T-helper 2 cell treated with Interferon-gamma antibody and Interleukin-4, amounts not matched to agents 5 μg/mL and 100 μg/mL, for 36 hours (primary cell): ENCODE results near the gene SNAP25.

Experiments used
- DNase-seq: peaks from one replicate; pipeline ENCODE4 v3.0.0; 2021; ENCODE audit warnings: low spot score
- H3K27ac Mint-ChIP-seq: one replicate; pipeline ENCODE4 v1.8.0; 2021; ENCODE audit warnings: mild to moderate bottlenecking, mixed read lengths
- H3K27me3 Mint-ChIP-seq: one replicate; pipeline ENCODE4 v1.8.0; 2021; ENCODE audit warnings: low read depth, mixed read lengths
- H3K36me3 Mint-ChIP-seq: one replicate; pipeline ENCODE4 v1.8.0; 2021; ENCODE audit warnings: low read depth, mixed read lengths
- H3K4me1 Mint-ChIP-seq: one replicate; pipeline ENCODE4 v1.8.0; 2021; ENCODE audit warnings: low read depth, mixed read lengths
- H3K4me3 Mint-ChIP-seq: one replicate; pipeline ENCODE4 v1.8.0; 2022; ENCODE audit warnings: mild to moderate bottlenecking, moderate library complexity, mixed read lengths
- H3K9me3 Mint-ChIP-seq: one replicate; pipeline ENCODE4 v1.8.0; 2021; ENCODE audit warnings: mixed read lengths

The SNAP25 gene

DNA sequence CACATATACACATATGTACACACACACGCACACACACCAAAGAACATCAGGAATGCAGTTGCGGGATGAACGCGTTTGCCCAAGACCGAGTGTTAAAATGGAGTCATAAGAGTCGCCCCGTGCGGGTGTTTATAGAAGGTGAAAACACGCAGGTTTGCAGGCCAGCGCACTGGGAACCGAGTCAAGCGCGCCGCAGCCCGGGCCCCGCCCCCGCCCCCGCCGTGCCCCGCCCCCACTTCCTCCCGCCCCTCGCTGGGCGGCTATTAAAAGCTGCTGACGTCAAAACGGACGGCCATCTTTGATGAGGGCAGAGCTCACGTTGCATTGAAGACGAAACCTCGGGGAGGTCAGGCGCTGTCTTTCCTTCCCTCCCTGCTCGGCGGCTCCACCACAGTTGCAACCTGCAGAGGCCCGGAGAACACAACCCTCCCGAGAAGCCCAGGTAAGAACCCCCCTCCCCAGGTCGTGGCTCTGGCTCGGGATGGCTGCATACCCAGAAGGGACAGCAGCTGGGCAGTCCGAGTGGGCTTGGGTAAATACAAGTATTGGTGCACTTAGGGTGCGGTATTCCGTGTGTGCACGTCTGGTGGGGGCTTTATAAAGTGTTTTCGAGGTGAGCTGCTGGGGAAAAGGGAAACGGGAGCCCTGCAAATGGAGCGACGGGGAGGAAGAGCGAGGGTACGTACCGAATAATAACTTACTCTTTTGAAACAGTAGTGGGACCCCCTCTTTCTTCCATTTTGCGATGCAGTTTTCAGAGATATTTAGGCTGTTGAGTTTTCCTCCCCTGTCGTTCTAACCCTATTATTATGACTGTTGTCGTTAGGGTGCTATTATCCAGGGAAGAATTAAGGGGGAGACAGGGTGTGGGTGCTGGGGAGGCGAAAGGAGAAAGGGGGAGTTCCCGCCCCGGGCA, at the start of gene SNAP25:
Gene SNAP25 (plus strand): TSS at position 295 of the 916 bp plus-strand sequence. CDS start 56,662 bp downstream, outside the sequence.
- Mint-ChIP-seq H3K27ac (peak within 1 kb of the TSS; percentile 81), H3K9me3 (no peaks in the 10 kb centered on the region), H3K27me3 (peaks cover 12% of the 10 kb centered on the region), H3K4me3 (peak within 1 kb of the TSS; percentile 78), H3K36me3 (no peaks in the 10 kb centered on the region), H3K4me1 (peaks cover 14% of the 10 kb centered on the region)
- DNase-seq: peak; percentile 60

GRCh38 chr20:10169752-10170151, 48.9 kb upstream of the SNAP25 start:
- H3K9me3 Mint-ChIP-seq: peaks cover 15% of the 10 kb centered on the region
- H3K27me3 Mint-ChIP-seq: peaks cover 19% of the 10 kb centered on the region
- DNase-seq: no peak
- H3K4me3 Mint-ChIP-seq: no peak overlapping the region
- H3K27ac Mint-ChIP-seq: no peak overlapping the region
- peaks cover 4% of the 10 kb centered on the region for H3K4me1 Mint-ChIP-seq
- no peaks in the 10 kb centered on the region for H3K36me3 Mint-ChIP-seq

- no peak for DNase-seq
- Mint-ChIP-seq H3K36me3 (no peaks in the 10 kb centered on the region), H3K27ac (no peak overlapping the region), H3K9me3 (peaks cover 15% of the 10 kb centered on the region), H3K27me3 (peaks cover 19% of the 10 kb centered on the region), H3K4me3 (no peak overlapping the region), H3K4me1 (peaks cover 4% of the 10 kb centered on the region)
Measured at GRCh38 chr20:10170261-10170660, 48.4 kb upstream of the SNAP25 start.

DNA sequence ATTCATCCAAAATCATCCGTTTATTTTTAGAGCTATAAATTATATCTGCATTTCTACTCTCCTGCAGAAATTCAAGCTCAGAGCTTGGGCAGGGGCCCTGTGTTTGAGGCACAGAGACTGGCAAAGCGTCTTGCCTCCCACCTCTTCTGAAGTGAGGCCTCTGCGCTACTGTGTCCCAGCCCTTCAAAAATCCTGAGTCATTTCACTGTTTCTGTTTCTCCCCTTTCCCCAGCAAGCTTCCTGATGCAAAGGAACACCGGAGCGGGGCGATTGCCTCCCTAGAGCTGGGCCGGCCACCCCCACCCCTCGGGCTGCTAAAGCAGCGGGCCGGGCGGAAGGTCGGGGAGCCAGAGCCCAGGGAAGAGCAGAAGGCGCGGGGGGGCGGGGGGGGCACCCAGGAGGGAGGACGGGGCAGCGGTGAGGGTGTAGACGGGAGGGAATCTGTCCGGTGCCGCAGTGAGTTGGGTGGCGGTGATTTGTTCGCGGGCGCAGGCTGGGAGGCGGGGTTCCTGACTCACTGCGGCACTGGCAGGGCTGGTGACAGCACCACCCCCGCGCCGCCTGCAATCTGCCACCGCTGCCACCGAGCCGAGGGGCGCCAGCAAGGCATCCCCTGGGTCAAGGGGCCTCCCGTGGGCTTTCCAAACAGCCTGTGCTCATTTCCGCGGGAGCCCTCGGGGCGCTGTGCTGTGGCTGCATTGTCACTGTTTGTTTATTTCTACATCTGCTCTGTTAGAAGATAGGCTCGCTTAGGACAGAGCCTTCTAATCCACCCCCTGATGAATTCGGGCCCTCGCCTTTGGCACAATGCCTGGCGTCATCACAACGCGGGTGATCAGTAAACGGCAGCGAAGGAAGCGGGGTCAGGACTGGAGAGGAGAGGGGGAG, 46.5 kb upstream of the SNAP25 start:
- Mint-ChIP-seq H3K27me3 (peaks cover 19% of the 10 kb centered on the region), H3K4me1 (peaks cover 4% of the 10 kb centered on the region), H3K27ac (no peak overlapping the region), H3K4me3 (peak overlapping the region; percentile 81), H3K36me3 (no peaks in the 10 kb centered on the region), H3K9me3 (peaks cover 12% of the 10 kb centered on the region)
- peak; percentile 60 for DNase-seq

DNA sequence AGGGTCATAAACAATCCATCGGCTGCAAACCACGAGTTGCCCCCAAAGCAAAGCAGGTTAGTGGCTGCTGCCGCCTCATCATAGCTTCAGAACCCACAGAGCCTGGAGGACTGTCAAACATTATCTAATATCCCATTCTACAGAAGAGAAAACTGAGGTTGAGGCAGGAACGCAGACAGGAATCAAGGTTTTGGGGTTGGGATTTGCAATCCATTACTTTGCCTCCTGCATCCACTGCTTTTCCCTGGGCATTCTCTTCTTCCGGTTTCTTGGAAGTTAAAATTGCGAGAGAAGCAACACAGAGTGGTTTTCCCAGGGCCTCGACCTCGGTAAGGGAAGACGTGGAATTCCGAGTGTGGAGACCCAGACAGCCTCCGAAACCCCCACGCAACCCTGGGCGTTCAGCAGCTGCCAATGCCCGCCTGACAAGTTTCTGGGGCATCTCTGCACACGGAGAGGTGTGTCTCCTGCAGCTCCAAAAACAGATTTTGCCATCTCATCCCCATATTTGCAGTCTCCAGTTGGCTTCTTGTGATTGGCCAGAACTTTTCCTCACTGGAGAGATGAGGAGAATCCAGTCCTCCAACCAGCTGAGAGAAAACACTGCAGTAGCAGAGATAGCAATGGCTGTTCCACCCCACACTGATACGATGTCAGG, 45.5 kb upstream of the SNAP25 start:
- H3K4me3 Mint-ChIP-seq: peak overlapping the region; percentile 81
- no peaks in the 10 kb centered on the region for H3K36me3 Mint-ChIP-seq
- H3K4me1 Mint-ChIP-seq: peaks cover 4% of the 10 kb centered on the region
- H3K27me3 Mint-ChIP-seq: peaks cover 19% of the 10 kb centered on the region
- no peak overlapping the region for H3K27ac Mint-ChIP-seq
- peaks cover 8% of the 10 kb centered on the region for H3K9me3 Mint-ChIP-seq
- no peak for DNase-seq

GRCh38 chr20:10174400-10174799, 44.2 kb upstream of the SNAP25 start:
- H3K36me3 Mint-ChIP-seq: no peaks in the 10 kb centered on the region
- no peak for DNase-seq
- H3K4me1 Mint-ChIP-seq: peaks cover 4% of the 10 kb centered on the region
- H3K9me3 Mint-ChIP-seq: no peaks in the 10 kb centered on the region
- H3K27me3 Mint-ChIP-seq: peaks cover 19% of the 10 kb centered on the region
- no peak overlapping the region for H3K4me3 Mint-ChIP-seq
- H3K27ac Mint-ChIP-seq: no peak overlapping the region

DNA sequence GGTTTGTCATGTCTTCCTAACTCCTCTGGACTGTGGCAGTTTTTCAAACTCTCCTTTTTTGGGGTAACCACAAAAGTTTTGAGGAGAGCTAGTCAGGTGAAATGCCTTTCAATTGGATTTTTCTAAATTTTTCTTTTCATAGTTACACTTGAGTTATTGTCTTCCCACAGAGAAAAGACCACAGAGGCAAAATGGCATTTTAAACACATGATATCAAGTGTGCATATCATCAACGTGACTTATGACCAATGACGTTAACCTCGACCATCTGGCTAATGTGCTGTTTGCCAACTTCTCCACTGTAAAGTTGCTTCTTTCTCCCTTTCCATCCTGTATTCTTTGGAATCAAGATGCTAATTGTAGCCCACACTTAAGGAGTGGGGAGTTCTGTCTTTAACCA, 41.3 kb upstream of the SNAP25 start:
- peaks cover 4% of the 10 kb centered on the region for H3K4me1 Mint-ChIP-seq
- H3K27me3 Mint-ChIP-seq: peaks cover 12% of the 10 kb centered on the region
- no peaks in the 10 kb centered on the region for H3K36me3 Mint-ChIP-seq
- no peak overlapping the region for H3K4me3 Mint-ChIP-seq
- no peak overlapping the region for H3K27ac Mint-ChIP-seq
- H3K9me3 Mint-ChIP-seq: no peaks in the 10 kb centered on the region
- DNase-seq: no peak

DNA sequence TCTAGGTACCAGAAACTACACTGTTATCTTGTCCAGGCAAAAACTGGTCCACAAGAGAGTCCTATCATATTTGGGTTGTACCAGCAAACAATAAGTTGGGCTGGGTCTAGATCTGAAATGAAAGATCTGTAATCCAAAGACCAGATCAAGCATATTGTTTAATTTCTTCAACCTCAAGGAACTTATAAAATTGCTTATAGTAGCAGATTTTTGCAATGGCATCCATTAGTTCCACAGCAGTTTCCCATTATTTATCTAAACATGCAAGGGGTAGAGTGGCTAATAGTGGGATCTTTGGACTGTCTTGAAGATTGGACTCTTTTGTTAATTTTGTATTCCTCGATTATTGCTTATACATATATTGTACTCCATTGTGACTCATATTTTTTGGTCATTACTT, 40.5 kb upstream of the SNAP25 start:
- Mint-ChIP-seq H3K27ac (no peak overlapping the region), H3K36me3 (no peaks in the 10 kb centered on the region), H3K27me3 (peaks cover 4% of the 10 kb centered on the region), H3K4me1 (no peaks in the 10 kb centered on the region), H3K4me3 (no peak overlapping the region), H3K9me3 (no peaks in the 10 kb centered on the region)
- no peak for DNase-seq

DNA sequence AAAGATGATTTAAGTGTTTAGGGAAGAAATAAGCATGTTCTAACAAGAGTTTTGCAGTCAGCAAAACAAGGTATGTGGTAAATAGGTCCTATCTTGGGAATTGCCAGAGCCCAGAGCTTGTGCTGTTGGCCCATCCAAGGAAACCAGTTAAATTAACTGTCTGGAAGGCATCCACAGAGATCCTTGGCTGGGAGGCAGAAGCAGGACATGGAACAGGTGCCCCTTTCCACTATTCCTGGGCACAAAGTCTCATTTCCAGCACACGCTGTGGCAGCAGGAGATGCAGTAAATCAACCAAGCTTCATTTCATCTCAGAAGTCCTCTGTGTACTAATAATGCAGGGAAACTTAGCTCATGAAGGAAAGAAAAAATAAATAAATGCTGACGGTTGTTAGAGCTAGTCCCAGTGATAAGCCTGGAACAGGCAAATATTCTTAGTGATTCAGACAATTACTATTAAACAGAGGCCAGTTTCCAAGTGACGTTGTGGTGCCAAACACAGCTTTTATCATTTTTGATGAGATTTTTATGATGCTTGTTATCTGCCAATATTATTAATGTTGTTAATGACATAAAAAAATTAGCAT, 39.8 kb upstream of the SNAP25 start:
- Mint-ChIP-seq H3K27me3 (peaks cover under 1% of the 10 kb centered on the region), H3K4me3 (no peak overlapping the region), H3K9me3 (no peaks in the 10 kb centered on the region), H3K27ac (no peak overlapping the region), H3K4me1 (no peaks in the 10 kb centered on the region), H3K36me3 (no peaks in the 10 kb centered on the region)
- DNase-seq: no peak

GRCh38 chr20:10179574-10180298, 38.9 kb upstream of the SNAP25 start:
- no peaks in the 10 kb centered on the region for H3K9me3 Mint-ChIP-seq
- H3K4me3 Mint-ChIP-seq: no peak overlapping the region
- no peak overlapping the region for H3K27ac Mint-ChIP-seq
- no peaks in the 10 kb centered on the region for H3K27me3 Mint-ChIP-seq
- no peaks in the 10 kb centered on the region for H3K4me1 Mint-ChIP-seq
- no peak for DNase-seq
- H3K36me3 Mint-ChIP-seq: no peaks in the 10 kb centered on the region

DNA sequence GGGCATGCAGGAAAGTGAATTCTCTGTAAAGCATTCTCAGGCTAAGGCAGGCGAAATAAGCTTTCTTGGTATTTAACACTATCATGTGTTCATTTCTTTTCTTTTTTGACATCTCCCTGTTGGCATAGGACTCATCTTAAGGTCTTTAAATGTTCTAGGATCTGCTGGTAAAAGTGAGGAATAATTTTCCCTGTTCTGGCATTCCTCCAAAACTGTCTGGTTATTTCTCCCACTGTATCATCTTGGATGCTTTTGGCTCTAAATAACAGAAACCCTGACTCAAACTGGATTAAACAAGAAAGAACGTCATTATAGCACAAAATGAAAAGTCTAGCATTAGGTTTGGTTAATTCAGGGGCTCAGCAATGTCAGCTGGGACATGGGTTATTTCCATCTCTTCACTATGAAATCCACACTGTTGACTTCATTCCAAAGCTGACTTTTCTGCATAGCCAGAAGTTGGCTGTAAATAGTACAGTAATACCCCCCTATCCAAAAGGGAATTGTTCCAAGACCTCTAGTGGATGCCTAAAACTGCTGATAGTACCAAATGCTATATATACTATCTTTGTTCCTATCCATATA, 37.9 kb upstream of the SNAP25 start:
- no peaks in the 10 kb centered on the region for H3K9me3 Mint-ChIP-seq
- H3K27ac Mint-ChIP-seq: no peak overlapping the region
- no peaks in the 10 kb centered on the region for H3K27me3 Mint-ChIP-seq
- no peaks in the 10 kb centered on the region for H3K4me1 Mint-ChIP-seq
- H3K4me3 Mint-ChIP-seq: no peak overlapping the region
- no peaks in the 10 kb centered on the region for H3K36me3 Mint-ChIP-seq
- DNase-seq: no peak

DNA sequence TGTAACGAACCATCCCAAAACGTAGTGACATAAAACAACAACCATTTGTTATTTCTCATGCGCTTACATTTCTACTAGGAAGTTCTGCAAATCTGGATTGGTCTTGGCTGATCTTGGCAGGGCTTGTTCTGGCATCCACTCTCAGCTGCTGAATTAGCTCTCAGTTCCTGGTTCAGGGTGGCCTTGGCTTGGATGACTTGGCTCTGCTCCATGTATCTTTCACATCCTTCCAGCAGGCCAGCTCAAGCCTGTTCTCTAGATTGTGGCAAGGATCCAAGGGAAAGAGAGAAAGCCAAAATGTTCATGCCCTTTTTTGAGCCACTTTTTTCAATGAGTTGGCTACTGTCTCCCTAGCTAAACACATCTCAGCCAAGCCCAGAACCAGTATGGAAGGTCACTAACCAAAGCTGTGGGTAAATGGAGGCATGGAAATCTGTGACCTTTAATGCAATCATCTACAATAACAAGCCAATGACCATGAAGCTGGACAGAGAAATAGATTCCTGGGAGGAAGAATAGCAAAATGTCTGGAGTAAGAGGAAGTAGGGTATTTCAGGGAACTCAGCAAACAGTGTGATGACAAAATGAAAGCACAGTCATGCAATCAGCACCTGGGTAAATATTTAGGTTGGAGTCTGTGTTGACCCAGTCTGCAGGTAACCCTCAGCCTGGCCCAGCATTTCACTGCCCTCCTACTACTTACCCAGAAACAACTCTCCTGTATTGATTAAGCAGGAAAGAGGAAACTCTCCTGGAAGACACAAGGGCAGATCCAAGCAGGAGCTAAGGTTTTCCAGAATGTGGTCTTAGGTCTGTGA, 32.7 kb upstream of the SNAP25 start:
- Mint-ChIP-seq H3K9me3 (peaks cover 3% of the 10 kb centered on the region), H3K4me1 (no peaks in the 10 kb centered on the region), H3K4me3 (no peak overlapping the region), H3K36me3 (no peaks in the 10 kb centered on the region), H3K27ac (no peak overlapping the region), H3K27me3 (no peaks in the 10 kb centered on the region)
- no peak for DNase-seq
